ENCODE results near the gene ALKBH8. TPM values are rescaled to one million over a fixed set of nuclear protein-coding genes. Genes with fewer than 3 reads are reported as not detected.

ALKBH8 gene
- total and polyA plus RNA-seq, 2 of the 4 experiments (the other 2 are of a cell fraction) = 3.0 to 6.6 TPM

DNA sequence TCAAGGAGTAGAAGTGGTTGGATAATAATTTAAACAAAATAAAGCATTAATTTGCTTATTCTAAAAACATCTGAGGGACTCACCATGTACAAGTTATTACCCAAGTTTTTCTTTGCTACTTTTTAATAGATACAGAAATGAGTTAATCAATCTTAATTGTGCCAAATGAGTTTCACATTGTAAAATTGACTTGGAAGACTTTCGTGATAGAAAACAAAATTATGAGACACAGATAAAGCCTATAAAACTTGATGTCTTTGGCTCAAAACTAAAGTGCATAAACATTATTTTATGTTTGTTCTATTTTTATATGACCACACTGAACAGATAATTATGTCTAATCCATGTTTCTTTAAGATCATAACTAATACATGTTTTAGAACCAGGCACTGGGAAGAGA lies 97.8 kb downstream of the ALKBH8 start:
- H3K27me3 ChIP-seq (ENCODE audit: control insufficient read depth, insufficient read depth, low read length) = peaks cover 3% of the 10 kb centered on the region; the same call in 1 of the 2 replicates
- in situ Hi-C loops (cut with MboI; ENCODE audit: low sequenced_read_pairs) = no loop called here
- H3K9me1 ChIP-seq (ENCODE audit: insufficient read depth, low read length) = no peaks in the 10 kb centered on the region
- H3K14ac ChIP-seq (replicated peaks; ENCODE audit: low read depth, low read length) = no peak overlapping the region
- no peak for DNase-seq
- no peak for ATAC-seq (ENCODE audit: low read depth)
- H3K9me3 ChIP-seq (ENCODE audit: control insufficient read depth, insufficient read depth, low read length) = no peaks in the 10 kb centered on the region
- no peak overlapping the region for H3K18ac ChIP-seq (ENCODE audit: low read depth, low read length)
- ChIA-PET CTCF (no interaction called here), POLR2A (ENCODE audit: unreplicated experiment) (no interaction called here)
- BruUV-seq (replicated peaks) = no TSS peak
- H3K4me3 ChIP-seq (ENCODE audit: insufficient read depth, low read depth, low read length) = no peak overlapping the region
- H4K91ac ChIP-seq (ENCODE audit: insufficient read depth, low read depth, low read length) = no peak overlapping the region
- H3K56ac ChIP-seq (ENCODE audit: extremely low read depth, insufficient read depth, low read length) = no peak overlapping the region
- no peak overlapping the region for H2AK5ac ChIP-seq (ENCODE audit: low read depth, low read length)
- TF ChIP-seq FOS (IDR thresholded peaks at IDR 0.05; ENCODE audit: low read depth, low read length) (no peak), BHLHE40 (IDR thresholded peaks at IDR 0.05; ENCODE audit: low read depth, low read length) (no peak), MXI1 (IDR thresholded peaks at IDR 0.05; ENCODE audit: borderline replicate concordance, low read depth, low read length) (no peak), CEBPB (IDR thresholded peaks at IDR 0.05; ENCODE audit: low read depth, low read length) (no peak), CHD1 (IDR thresholded peaks at IDR 0.05; ENCODE audit: low read depth, low read length) (no peak), RCOR1 (IDR thresholded peaks at IDR 0.05; ENCODE audit: insufficient replicate concordance, low read length) (no peak), SMC3 (IDR thresholded peaks at IDR 0.05; ENCODE audit: low read depth, low read length) (no peak), MAFK (IDR thresholded peaks at IDR 0.05; ENCODE audit: low read depth, low read length) (no peak)
- TF ChIP-seq, protein P1, sequence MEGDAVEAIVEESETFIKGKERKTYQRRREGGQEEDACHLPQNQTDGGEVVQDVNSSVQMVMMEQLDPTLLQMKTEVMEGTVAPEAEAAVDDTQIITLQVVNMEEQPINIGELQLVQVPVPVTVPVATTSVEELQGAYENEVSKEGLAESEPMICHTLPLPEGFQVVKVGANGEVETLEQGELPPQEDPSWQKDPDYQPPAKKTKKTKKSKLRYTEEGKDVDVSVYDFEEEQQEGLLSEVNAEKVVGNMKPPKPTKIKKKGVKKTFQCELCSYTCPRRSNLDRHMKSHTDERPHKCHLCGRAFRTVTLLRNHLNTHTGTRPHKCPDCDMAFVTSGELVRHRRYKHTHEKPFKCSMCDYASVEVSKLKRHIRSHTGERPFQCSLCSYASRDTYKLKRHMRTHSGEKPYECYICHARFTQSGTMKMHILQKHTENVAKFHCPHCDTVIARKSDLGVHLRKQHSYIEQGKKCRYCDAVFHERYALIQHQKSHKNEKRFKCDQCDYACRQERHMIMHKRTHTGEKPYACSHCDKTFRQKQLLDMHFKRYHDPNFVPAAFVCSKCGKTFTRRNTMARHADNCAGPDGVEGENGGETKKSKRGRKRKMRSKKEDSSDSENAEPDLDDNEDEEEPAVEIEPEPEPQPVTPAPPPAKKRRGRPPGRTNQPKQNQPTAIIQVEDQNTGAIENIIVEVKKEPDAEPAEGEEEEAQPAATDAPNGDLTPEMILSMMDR (conservative IDR thresholded peaks at IDR 0.05; ENCODE audit: low read depth, low read length) = no peak
- no peak overlapping the region for H2BK20ac ChIP-seq (ENCODE audit: low read depth, low read length)
- no peak overlapping the region for H2AFZ ChIP-seq (replicated peaks; ENCODE audit: low read length, poor library complexity)
- no peaks in the 10 kb centered on the region for H3K4me1 ChIP-seq (ENCODE audit: control insufficient read depth, insufficient read depth, low read length)
- no CpG with 5 or more reads among the region's 1 CpG for WGBS, 2 experiments (ENCODE audit: extremely low coverage in 2 of 2, insufficient read length in 1 of 2)
- H3K23ac ChIP-seq (ENCODE audit: low read depth, low read length) = no peak overlapping the region
- H4K8ac ChIP-seq (ENCODE audit: low read depth in 2 of 2, low read length in 2 of 2) = no peak overlapping the region
- H3K36me3 ChIP-seq (ENCODE audit: control insufficient read depth, insufficient read depth, low read length) = no peaks in the 10 kb centered on the region
- no peaks in the 10 kb centered on the region for H4K20me1 ChIP-seq (ENCODE audit: insufficient read depth, low read length)
- H3K79me1 ChIP-seq (ENCODE audit: low read depth in 1 of 2, low read length in 2 of 2) = no peaks in the 10 kb centered on the region
- no peak overlapping the region for H2BK15ac ChIP-seq (ENCODE audit: low read depth, low read length)
- H3K4me2 ChIP-seq (ENCODE audit: low read depth, low read length) = no peak overlapping the region
- no peak overlapping the region for H3K27ac ChIP-seq (ENCODE audit: insufficient read depth, low read length)
- no peak overlapping the region for H2AK9ac ChIP-seq (replicated peaks; ENCODE audit: low read depth, low read length, poor library complexity)
- no peak overlapping the region for H2BK120ac ChIP-seq (ENCODE audit: low read depth, low read length)
- no peak overlapping the region for H4K5ac ChIP-seq (ENCODE audit: low read depth, low read length)
- H3K4ac ChIP-seq (ENCODE audit: low read depth, low read length) = no peak overlapping the region
- H3K9ac ChIP-seq (ENCODE audit: low read depth, low read length) = no peak overlapping the region
- no peak overlapping the region for H2BK5ac ChIP-seq (ENCODE audit: low read depth, low read length, poor library complexity, severe bottlenecking)
- dilution Hi-C loops (cut with HindIII; ENCODE audit: low sequenced_read_pairs, unreplicated experiment) = no loop called here
- intact Hi-C loops (cut with micrococcal nuclease) = no loop called here
